SH-SY5Y (cell line): ENCODE results near the gene SLC10A7.

ENCODE experiments used
- GATA2 ChIP-seq: IDR thresholded peaks from 2 replicates; pipeline ENCODE4 v1.6.1; 2011; ENCODE audit warnings: mild to moderate bottlenecking, low read depth, low read length
- GATA3 ChIP-seq: IDR thresholded peaks from 2 replicates; pipeline ENCODE4 v1.6.1; 2011; ENCODE audit warnings: low read depth, mild to moderate bottlenecking, low read length, moderate library complexity

DNA sequence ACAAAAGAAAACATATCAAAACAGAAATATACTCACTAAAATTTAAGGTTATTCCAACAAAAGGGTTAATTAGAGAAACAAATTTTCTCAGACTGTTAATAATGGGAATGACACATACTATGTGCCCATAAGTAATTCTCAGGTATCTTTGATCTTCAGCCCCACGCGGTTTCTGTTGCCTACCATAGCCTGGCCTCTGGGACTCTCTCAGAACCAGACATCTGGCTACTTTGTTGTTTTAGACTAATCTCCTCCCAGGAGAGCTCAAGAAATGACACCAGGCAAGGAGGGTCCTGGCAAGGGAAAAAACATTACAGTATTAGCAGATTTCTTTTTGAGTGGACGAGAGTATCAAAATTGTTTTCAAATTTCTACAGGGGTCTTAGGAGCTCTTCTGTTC is 43.7 kb downstream of the SLC10A7 start:
- TF ChIP-seq GATA2: no peak
- TF ChIP-seq GATA3: no peak
